Liver (tissue), 3 donors: ENCODE measurements around the gene CR1.

Experiments
- EGR1 ChIP-seq, 2 donors: IDR thresholded peaks; 2 replicates each; pipeline ENCODE4 v1.6.1; 2016 to 2018; ENCODE audit warnings: antibody characterized with exemption in 2 of 2, low read depth in 2 of 2
- GABPA ChIP-seq, 2 donors: IDR thresholded peaks in 1 of 2; conservative IDR thresholded peaks in 1 of 2; 2 replicates each; pipeline ENCODE4 v1.6.1; 2016; ENCODE audit warnings: antibody characterized with exemption in 2 of 2, mild to moderate bottlenecking in 1 of 2, moderate library complexity in 1 of 2
- JUND ChIP-seq, 2 donors: IDR thresholded peaks; 2 replicates each; pipeline ENCODE4 v1.6.1; 2016; ENCODE audit warnings: antibody characterized with exemption in 2 of 2
- NR2F2 ChIP-seq: IDR thresholded peaks from 2 replicates; pipeline ENCODE4 v1.6.1; 2016; ENCODE audit warnings: antibody characterized with exemption
- RAD21 ChIP-seq, 2 donors: IDR thresholded peaks; 2 replicates each; pipeline ENCODE4 v1.6.1; 2016; ENCODE audit warnings: antibody characterized with exemption in 2 of 2, mild to moderate bottlenecking in 2 of 2
- RXRA ChIP-seq, 2 donors: IDR thresholded peaks; 2 replicates each; pipeline ENCODE4 v1.6.1; 2017 to 2018; ENCODE audit warnings: antibody characterized with exemption in 2 of 2, mild to moderate bottlenecking in 1 of 2
- SP1 ChIP-seq: IDR thresholded peaks from 2 replicates; pipeline ENCODE4 v1.6.1; 2018; ENCODE audit warnings: antibody characterized with exemption, mild to moderate bottlenecking
- TAF1 ChIP-seq: conservative IDR thresholded peaks from 2 replicates; pipeline ENCODE4 v1.6.1; 2016; ENCODE audit warnings: antibody characterized with exemption, mild to moderate bottlenecking
- YY1 ChIP-seq: IDR thresholded peaks from 2 replicates; pipeline ENCODE4 v1.6.1; 2016; ENCODE audit warnings: antibody characterized with exemption, mild to moderate bottlenecking
- TF ChIP-seq, protein P1 (sequence below): fragments of 150-350 bp; IDR thresholded peaks from 2 replicates; pipeline ENCODE4 v1.5.1; 2017; ENCODE audit warnings: improper control_type of control experiment, low read depth, low read length; ENCODE audit not compliant: missing input control
- TF ChIP-seq, protein P2 (sequence below): IDR thresholded peaks from 2 replicates; pipeline ENCODE4 v1.6.1; 2016; ENCODE audit warnings: antibody characterized with exemption, mild to moderate bottlenecking
- TF ChIP-seq, protein P3 (sequence below): IDR thresholded peaks from 2 replicates; pipeline ENCODE4 v1.6.1; 2016; ENCODE audit warnings: antibody characterized with exemption
- TF ChIP-seq, protein P4 (sequence below): IDR thresholded peaks from 2 replicates; pipeline ENCODE4 v1.6.1; 2016; ENCODE audit warnings: antibody characterized with exemption
- TF ChIP-seq, protein P5 (sequence below): IDR thresholded peaks from 2 replicates; pipeline ENCODE4 v1.6.1; 2016; ENCODE audit warnings: antibody characterized with exemption
- donor health status: healthy.
- donor health status: healthy.

DNA sequence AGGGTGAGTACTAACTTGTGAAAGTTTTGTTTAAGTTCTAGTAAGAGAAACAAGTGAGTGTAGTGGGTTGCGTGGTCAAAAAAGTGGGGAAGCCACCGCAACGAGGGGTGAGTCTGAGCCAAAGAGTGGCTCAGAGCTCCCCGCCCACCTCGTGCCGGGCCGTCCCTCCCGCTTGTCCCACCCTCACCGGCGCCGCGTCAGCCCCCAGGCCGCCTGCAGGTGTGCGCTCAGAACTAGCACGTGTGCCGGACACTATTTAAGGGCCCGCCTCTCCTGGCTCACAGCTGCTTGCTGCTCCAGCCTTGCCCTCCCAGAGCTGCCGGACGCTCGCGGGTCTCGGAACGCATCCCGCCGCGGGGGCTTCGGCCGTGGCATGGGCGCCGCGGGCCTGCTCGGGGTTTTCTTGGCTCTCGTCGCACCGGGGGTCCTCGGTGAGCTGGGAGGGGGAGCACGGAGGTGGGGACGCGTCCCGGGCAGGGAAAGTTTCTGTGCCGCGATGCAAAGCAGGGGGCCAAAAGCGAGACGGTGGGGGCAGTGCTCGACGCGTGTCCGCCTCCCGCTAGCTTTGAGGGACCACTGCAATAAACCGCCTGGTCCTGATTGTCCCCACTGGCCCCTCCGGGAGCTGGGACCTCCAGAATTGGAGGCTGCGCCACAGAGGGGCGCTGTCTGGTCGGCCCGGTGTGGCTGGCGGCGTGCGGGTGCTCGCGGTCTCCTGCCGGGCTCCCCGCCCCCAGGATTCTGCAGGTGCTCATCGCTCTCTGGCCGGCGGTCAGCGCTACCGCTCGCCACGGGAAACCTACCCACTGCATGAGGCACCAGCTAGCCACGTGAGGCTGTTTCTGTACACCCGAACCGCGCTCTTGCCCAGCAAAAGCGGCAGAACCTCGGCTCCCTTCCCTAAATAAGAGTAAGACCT lies 41.7 kb upstream of the CR1 start, which contains the start of gene CR2:
- TF ChIP-seq JUND (IDR thresholded peaks at IDR 0.05) (no peak), YY1 (no peak), RXRA (IDR thresholded peaks at IDR 0.05) (no peak), RAD21 (IDR thresholded peaks at IDR 0.05) (no peak), GABPA (IDR thresholded peaks at IDR 0.05 in 1 of 2, conservative IDR thresholded peaks at IDR 0.05 in 1 of 2) (no peak), EGR1 (IDR thresholded peaks at IDR 0.05; ENCODE audit: low read depth in 2 of 2) (no peak), TAF1 (no peak), SP1 (no peak), NR2F2 (no peak)
- TF ChIP-seq, protein P1, sequence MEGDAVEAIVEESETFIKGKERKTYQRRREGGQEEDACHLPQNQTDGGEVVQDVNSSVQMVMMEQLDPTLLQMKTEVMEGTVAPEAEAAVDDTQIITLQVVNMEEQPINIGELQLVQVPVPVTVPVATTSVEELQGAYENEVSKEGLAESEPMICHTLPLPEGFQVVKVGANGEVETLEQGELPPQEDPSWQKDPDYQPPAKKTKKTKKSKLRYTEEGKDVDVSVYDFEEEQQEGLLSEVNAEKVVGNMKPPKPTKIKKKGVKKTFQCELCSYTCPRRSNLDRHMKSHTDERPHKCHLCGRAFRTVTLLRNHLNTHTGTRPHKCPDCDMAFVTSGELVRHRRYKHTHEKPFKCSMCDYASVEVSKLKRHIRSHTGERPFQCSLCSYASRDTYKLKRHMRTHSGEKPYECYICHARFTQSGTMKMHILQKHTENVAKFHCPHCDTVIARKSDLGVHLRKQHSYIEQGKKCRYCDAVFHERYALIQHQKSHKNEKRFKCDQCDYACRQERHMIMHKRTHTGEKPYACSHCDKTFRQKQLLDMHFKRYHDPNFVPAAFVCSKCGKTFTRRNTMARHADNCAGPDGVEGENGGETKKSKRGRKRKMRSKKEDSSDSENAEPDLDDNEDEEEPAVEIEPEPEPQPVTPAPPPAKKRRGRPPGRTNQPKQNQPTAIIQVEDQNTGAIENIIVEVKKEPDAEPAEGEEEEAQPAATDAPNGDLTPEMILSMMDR: no peak
- TF ChIP-seq, protein P2, sequence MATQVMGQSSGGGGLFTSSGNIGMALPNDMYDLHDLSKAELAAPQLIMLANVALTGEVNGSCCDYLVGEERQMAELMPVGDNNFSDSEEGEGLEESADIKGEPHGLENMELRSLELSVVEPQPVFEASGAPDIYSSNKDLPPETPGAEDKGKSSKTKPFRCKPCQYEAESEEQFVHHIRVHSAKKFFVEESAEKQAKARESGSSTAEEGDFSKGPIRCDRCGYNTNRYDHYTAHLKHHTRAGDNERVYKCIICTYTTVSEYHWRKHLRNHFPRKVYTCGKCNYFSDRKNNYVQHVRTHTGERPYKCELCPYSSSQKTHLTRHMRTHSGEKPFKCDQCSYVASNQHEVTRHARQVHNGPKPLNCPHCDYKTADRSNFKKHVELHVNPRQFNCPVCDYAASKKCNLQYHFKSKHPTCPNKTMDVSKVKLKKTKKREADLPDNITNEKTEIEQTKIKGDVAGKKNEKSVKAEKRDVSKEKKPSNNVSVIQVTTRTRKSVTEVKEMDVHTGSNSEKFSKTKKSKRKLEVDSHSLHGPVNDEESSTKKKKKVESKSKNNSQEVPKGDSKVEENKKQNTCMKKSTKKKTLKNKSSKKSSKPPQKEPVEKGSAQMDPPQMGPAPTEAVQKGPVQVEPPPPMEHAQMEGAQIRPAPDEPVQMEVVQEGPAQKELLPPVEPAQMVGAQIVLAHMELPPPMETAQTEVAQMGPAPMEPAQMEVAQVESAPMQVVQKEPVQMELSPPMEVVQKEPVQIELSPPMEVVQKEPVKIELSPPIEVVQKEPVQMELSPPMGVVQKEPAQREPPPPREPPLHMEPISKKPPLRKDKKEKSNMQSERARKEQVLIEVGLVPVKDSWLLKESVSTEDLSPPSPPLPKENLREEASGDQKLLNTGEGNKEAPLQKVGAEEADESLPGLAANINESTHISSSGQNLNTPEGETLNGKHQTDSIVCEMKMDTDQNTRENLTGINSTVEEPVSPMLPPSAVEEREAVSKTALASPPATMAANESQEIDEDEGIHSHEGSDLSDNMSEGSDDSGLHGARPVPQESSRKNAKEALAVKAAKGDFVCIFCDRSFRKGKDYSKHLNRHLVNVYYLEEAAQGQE: no peak
- TF ChIP-seq, protein P3, sequence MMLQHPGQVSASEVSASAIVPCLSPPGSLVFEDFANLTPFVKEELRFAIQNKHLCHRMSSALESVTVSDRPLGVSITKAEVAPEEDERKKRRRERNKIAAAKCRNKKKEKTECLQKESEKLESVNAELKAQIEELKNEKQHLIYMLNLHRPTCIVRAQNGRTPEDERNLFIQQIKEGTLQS: no peak
- TF ChIP-seq, protein P4, sequence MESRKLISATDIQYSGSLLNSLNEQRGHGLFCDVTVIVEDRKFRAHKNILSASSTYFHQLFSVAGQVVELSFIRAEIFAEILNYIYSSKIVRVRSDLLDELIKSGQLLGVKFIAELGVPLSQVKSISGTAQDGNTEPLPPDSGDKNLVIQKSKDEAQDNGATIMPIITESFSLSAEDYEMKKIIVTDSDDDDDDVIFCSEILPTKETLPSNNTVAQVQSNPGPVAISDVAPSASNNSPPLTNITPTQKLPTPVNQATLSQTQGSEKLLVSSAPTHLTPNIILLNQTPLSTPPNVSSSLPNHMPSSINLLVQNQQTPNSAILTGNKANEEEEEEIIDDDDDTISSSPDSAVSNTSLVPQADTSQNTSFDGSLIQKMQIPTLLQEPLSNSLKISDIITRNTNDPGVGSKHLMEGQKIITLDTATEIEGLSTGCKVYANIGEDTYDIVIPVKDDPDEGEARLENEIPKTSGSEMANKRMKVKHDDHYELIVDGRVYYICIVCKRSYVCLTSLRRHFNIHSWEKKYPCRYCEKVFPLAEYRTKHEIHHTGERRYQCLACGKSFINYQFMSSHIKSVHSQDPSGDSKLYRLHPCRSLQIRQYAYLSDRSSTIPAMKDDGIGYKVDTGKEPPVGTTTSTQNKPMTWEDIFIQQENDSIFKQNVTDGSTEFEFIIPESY: no peak
- TF ChIP-seq, protein P5, sequence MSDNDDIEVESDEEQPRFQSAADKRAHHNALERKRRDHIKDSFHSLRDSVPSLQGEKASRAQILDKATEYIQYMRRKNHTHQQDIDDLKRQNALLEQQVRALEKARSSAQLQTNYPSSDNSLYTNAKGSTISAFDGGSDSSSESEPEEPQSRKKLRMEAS: no peak
